Esophagus squamous epithelium (tissue), 4 donors: ENCODE results near the gene NUP88.

Experiments used
- CTCF ChIP-seq, 6 experiments: fragments of 450-650 bp in 4 of 6; fragments of 200-600 bp in 2 of 6; sonication (generic) in 2 of 6; IDR thresholded peaks; one replicate each; pipeline ENCODE4 v1.5.1; 2016 to 2019; ENCODE audit warnings: antibody characterized with exemption in 6 of 6, mild to moderate bottlenecking in 4 of 6, moderate library complexity in 4 of 6
- POLR2A ChIP-seq, 4 donors: fragments of 450-650 bp; IDR thresholded peaks; one replicate each; pipeline ENCODE4 v1.6.1; 2017; ENCODE audit warnings: antibody characterized with exemption in 4 of 4, mild to moderate bottlenecking in 4 of 4, moderate library complexity in 3 of 4

- peak in 1 of 6 experiments; percentile 24 for TF ChIP-seq CTCF (IDR thresholded peaks at IDR 0.05)
- TF ChIP-seq POLR2A (IDR thresholded peaks at IDR 0.05), result no peak
These were observed 3.0 kb upstream of the NUP88 start for GRCh38 chr17:5422505-5422904.
